H9 (cell line): Measurements from ENCODE around the gene PCNX4. TPM values are rescaled to one million over a fixed set of nuclear protein-coding genes. Genes with fewer than 3 reads are reported as not detected.

ENCODE experiments used
- DNase-seq: peaks from one replicate; pipeline ENCODE4 v3.0.0-alpha.2; 2017
- H2AFZ ChIP-seq: one replicate; pipeline ENCODE4 v1.6.1; 2013; ENCODE audit warnings: mild to moderate bottlenecking, low read length, control low read depth, moderate library complexity
- H2AK5ac ChIP-seq: 2 replicates; pipeline ENCODE4 v1.6.1; 2013; ENCODE audit warnings: low read length, control low read depth, mixed read lengths; ENCODE audit not compliant: insufficient read length
- H2BK120ac ChIP-seq: one replicate; pipeline ENCODE4 v1.6.1; 2013; ENCODE audit warnings: low read depth, mild to moderate bottlenecking, low read length, control low read depth, inconsistent platforms; ENCODE audit not compliant: poor library complexity, severe bottlenecking
- H2BK12ac ChIP-seq: 2 replicates; pipeline ENCODE4 v1.6.1; 2013; ENCODE audit warnings: low read length, control low read depth, mixed read lengths, low read depth; ENCODE audit not compliant: insufficient read length
- H2BK15ac ChIP-seq: 2 replicates; pipeline ENCODE4 v1.6.1; 2013; ENCODE audit warnings: low read depth, low read length, control low read depth
- H2BK20ac ChIP-seq: one replicate; pipeline ENCODE4 v1.6.1; 2013; ENCODE audit warnings: low read depth, mild to moderate bottlenecking, low read length, control low read depth, inconsistent platforms; ENCODE audit not compliant: poor library complexity, severe bottlenecking
- H2BK5ac ChIP-seq: 2 replicates; pipeline ENCODE4 v1.6.1; 2013; ENCODE audit warnings: low read length, control low read depth, mixed read lengths; ENCODE audit not compliant: insufficient read length
- H3K14ac ChIP-seq: 2 replicates; pipeline ENCODE4 v1.6.1; 2013; ENCODE audit warnings: low read length, control low read depth; ENCODE audit not compliant: insufficient read depth
- H3K18ac ChIP-seq: 2 replicates; pipeline ENCODE4 v1.6.1; 2013; ENCODE audit warnings: low read depth, mild to moderate bottlenecking, mixed read lengths, low read length, control low read depth; ENCODE audit not compliant: insufficient read length
- H3K23ac ChIP-seq: 2 replicates; pipeline ENCODE4 v1.6.1; 2013; ENCODE audit warnings: low read length, control low read depth, mixed read lengths, low read depth; ENCODE audit not compliant: insufficient read length
- H3K23me2 ChIP-seq: 2 replicates; pipeline ENCODE4 v1.6.1; 2013; ENCODE audit warnings: low read depth, mild to moderate bottlenecking, mixed read lengths, low read length, control low read depth; ENCODE audit not compliant: insufficient read length, poor library complexity, severe bottlenecking
- H3K27ac ChIP-seq: 2 replicates; pipeline ENCODE4 v1.5.1; 2013; ENCODE audit warnings: low read length, control low read depth, mixed read lengths, low read depth; ENCODE audit not compliant: insufficient read length
- H3K27me3 ChIP-seq: 2 replicates; pipeline ENCODE4 v1.6.1; 2013; ENCODE audit warnings: low read length, control low read depth, inconsistent platforms; ENCODE audit not compliant: insufficient read depth
- H3K4ac ChIP-seq: 2 replicates; pipeline ENCODE4 v1.6.1; 2013; ENCODE audit warnings: low read depth, mild to moderate bottlenecking, control low read depth, inconsistent platforms, low read length, moderate library complexity
- H3K4me1 ChIP-seq: 2 replicates; pipeline ENCODE4 v1.6.1; 2013; ENCODE audit warnings: low read length, control low read depth, inconsistent platforms; ENCODE audit not compliant: insufficient read depth
- H3K4me2 ChIP-seq: 2 replicates; pipeline ENCODE4 v1.6.1; 2013; ENCODE audit warnings: low read length, control low read depth, mixed read lengths; ENCODE audit not compliant: insufficient read length, insufficient read depth
- H3K56ac ChIP-seq: 2 replicates; pipeline ENCODE4 v1.6.1; 2013; ENCODE audit warnings: low read depth, mild to moderate bottlenecking, mixed read lengths, low read length, control low read depth; ENCODE audit not compliant: insufficient read length
- H3K79me1 ChIP-seq: 2 replicates; pipeline ENCODE4 v1.6.1; 2013; ENCODE audit warnings: low read depth, mild to moderate bottlenecking, moderate library complexity, low read length, control low read depth, inconsistent platforms; ENCODE audit not compliant: insufficient read depth, poor library complexity, severe bottlenecking
- H3K79me2 ChIP-seq: 2 replicates; pipeline ENCODE4 v1.6.1; 2013; ENCODE audit warnings: low read length, control low read depth, inconsistent platforms; ENCODE audit not compliant: insufficient read depth
- H3K9ac ChIP-seq: 2 replicates; pipeline ENCODE4 v1.6.1; 2013; ENCODE audit warnings: low read length, control low read depth, mixed read lengths; ENCODE audit not compliant: insufficient read length; ENCODE audit errors: extremely low read depth
- H3K9me3 ChIP-seq: one replicate; pipeline ENCODE4 v1.6.1; 2013; ENCODE audit warnings: low read depth, low read length, inconsistent platforms; ENCODE audit not compliant: control insufficient read depth
- H3T11ph ChIP-seq: one replicate; pipeline ENCODE4 v1.6.1; 2013; ENCODE audit warnings: mild to moderate bottlenecking, low read length, control low read depth, inconsistent platforms
- H4K20me1 ChIP-seq: one replicate; pipeline ENCODE4 v1.6.1; 2013; ENCODE audit not compliant: control insufficient read depth, insufficient read length, insufficient read depth
- H4K5ac ChIP-seq: 2 replicates; pipeline ENCODE4 v1.6.1; 2013; ENCODE audit warnings: low read depth, mild to moderate bottlenecking, mixed read lengths, low read length, control low read depth; ENCODE audit not compliant: insufficient read length
- H4K8ac ChIP-seq: replicated peaks from 2 replicates; pipeline ENCODE4 v1.6.1; 2013; ENCODE audit warnings: low read length, control low read depth, mixed read lengths, low read depth; ENCODE audit not compliant: insufficient read length
- H4K91ac ChIP-seq: 2 replicates; pipeline ENCODE4 v1.6.1; 2013; ENCODE audit warnings: low read depth, mild to moderate bottlenecking, moderate library complexity, mixed read lengths, low read length, control low read depth; ENCODE audit not compliant: insufficient read length
- H3K27ac Mint-ChIP-seq, 3 experiments: 2 replicates in 2 of 3; 3 replicates in 1 of 3; pipeline ENCODE4 v1.8.0; 2020 to 2021; ENCODE audit warnings: mixed read lengths in 3 of 3, mild to moderate bottlenecking in 1 of 3, moderate library complexity in 1 of 3
- H3K27me3 Mint-ChIP-seq: 2 replicates; pipeline ENCODE4 v1.8.0; 2021; ENCODE audit warnings: low read depth, mild to moderate bottlenecking, moderate library complexity, mixed read lengths
- H3K36me3 Mint-ChIP-seq, 3 experiments: 2 replicates in 2 of 3; 3 replicates in 1 of 3; pipeline ENCODE4 v1.8.0; 2020 to 2021; ENCODE audit warnings: low read depth in 3 of 3, mixed read lengths in 3 of 3; ENCODE audit not compliant: insufficient read depth in 1 of 3
- H3K4me1 Mint-ChIP-seq, 2 experiments: 2 replicates each; pipeline ENCODE4 v1.8.0; 2020; ENCODE audit warnings: mixed read lengths in 2 of 2
- H3K4me3 Mint-ChIP-seq, 2 experiments: 2 replicates in 1 of 2; 3 replicates in 1 of 2; pipeline ENCODE4 v1.8.0; 2020 to 2021; ENCODE audit warnings: mild to moderate bottlenecking in 2 of 2, mixed read lengths in 2 of 2, moderate library complexity in 1 of 2
- H3K9me3 Mint-ChIP-seq, 2 experiments: 2 replicates in 1 of 2; 3 replicates in 1 of 2; pipeline ENCODE4 v1.8.0; 2020; ENCODE audit warnings: mild to moderate bottlenecking in 2 of 2, mixed read lengths in 2 of 2, moderate library complexity in 1 of 2
- WGBS: extraction: QIAGEN DNeasy Blood & Tissue Kit; methylation state at CpG from one replicate; pipeline ENCODE4 v1.1.7; 2013; ENCODE audit warnings: missing lambda C conversion rate, low lambda C conversion rate, mixed read lengths; ENCODE audit not compliant: insufficient read length; ENCODE audit errors: extremely low coverage; 5-methylcytosine and 5-hydroxymethylcytosine counted together
- total RNA-seq: library from RNA; stranded (reverse); gene quantifications from 2 replicates; pipeline ENCODE4 v1.2.1, GENCODE V29; 2021
- TF ChIP-seq, protein P1 (sequence below): fragments of 200-600 bp; sonication (generic); conservative IDR thresholded peaks from 3 replicates; pipeline ENCODE4 v1.8.0; 2021; ENCODE audit warnings: antibody characterized with exemption, mild to moderate bottlenecking

PCNX4 gene
- total RNA-seq, 1 experiment from 2014 or later = 40.0 TPM

DNA sequence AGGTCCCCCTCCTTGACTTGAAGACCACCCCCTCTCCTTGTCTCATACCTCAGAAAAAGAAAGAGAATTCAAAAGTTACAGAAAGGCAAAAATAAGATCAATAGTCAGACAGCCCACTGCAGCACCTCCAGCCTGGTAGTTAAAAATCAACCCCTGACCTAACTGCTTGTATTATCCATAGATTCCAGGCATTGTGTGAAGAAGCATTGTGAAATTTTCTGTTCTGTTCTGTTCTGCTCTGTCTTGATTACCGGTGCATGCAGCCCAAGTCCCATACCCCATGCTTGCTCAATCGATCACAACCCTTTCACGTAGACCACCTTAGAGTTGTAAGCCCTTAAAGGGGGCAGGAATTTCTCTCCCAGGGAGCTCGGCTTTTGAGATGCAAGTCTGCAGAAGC is 79.2 kb downstream of the PCNX4 start:
- no peaks in the 10 kb centered on the region for H3K79me2 ChIP-seq
- peaks cover 7% of the 10 kb centered on the region for H3K27me3 Mint-ChIP-seq
- WGBS = no CpG with 5 or more reads among the region's 4 CpGs

More for the DNA sequence above, 79.2 kb downstream of the PCNX4 start:
- H3K9me3 ChIP-seq = no peaks in the 10 kb centered on the region
- no peak overlapping the region for H2AFZ ChIP-seq
- H3K4me1 ChIP-seq = no peaks in the 10 kb centered on the region
- Mint-ChIP-seq H3K9me3 (peaks cover 5 to 8% of the 10 kb centered on the region in 2 experiments; a peak in 4 of 5 replicates), H3K36me3 (peaks cover 0 to 12% (median 11%) of the 10 kb centered on the region in 3 experiments; a peak in 3 of 7 replicates), H3K4me3 (no peak overlapping the region), H3K4me1 (peaks cover 4 to 11% of the 10 kb centered on the region in 2 experiments; a peak in 3 of 4 replicates), H3K27ac (no peak overlapping the region; a peak in 1 of 7 replicates)
- H3K14ac ChIP-seq = no peak overlapping the region
- no peak overlapping the region for H2BK15ac ChIP-seq
- H3K9ac ChIP-seq = no peak overlapping the region
- no peaks in the 10 kb centered on the region for H4K20me1 ChIP-seq
- no peak overlapping the region for H3K56ac ChIP-seq
- H2BK5ac ChIP-seq = no peak overlapping the region
- no peak overlapping the region for H3K18ac ChIP-seq
- H3K4ac ChIP-seq = no peak overlapping the region
- DNase-seq = no peak
- no peak overlapping the region for H2BK12ac ChIP-seq
- no peak overlapping the region for H3T11ph ChIP-seq
- no peak overlapping the region for H2BK120ac ChIP-seq
- no peaks in the 10 kb centered on the region for H3K79me1 ChIP-seq
- H3K23ac ChIP-seq = no peak overlapping the region
- no peak overlapping the region for H4K8ac ChIP-seq
- H3K27ac ChIP-seq = no peak overlapping the region
- no peaks in the 10 kb centered on the region for H3K27me3 ChIP-seq
- TF ChIP-seq, protein P1, sequence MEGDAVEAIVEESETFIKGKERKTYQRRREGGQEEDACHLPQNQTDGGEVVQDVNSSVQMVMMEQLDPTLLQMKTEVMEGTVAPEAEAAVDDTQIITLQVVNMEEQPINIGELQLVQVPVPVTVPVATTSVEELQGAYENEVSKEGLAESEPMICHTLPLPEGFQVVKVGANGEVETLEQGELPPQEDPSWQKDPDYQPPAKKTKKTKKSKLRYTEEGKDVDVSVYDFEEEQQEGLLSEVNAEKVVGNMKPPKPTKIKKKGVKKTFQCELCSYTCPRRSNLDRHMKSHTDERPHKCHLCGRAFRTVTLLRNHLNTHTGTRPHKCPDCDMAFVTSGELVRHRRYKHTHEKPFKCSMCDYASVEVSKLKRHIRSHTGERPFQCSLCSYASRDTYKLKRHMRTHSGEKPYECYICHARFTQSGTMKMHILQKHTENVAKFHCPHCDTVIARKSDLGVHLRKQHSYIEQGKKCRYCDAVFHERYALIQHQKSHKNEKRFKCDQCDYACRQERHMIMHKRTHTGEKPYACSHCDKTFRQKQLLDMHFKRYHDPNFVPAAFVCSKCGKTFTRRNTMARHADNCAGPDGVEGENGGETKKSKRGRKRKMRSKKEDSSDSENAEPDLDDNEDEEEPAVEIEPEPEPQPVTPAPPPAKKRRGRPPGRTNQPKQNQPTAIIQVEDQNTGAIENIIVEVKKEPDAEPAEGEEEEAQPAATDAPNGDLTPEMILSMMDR = no peak
- no peak overlapping the region for H2BK20ac ChIP-seq
- no peak overlapping the region for H3K4me2 ChIP-seq
- H4K5ac ChIP-seq = no peak overlapping the region
- H3K23me2 ChIP-seq = no peaks in the 10 kb centered on the region
- H2AK5ac ChIP-seq = no peak overlapping the region
- no peak overlapping the region for H4K91ac ChIP-seq
